Choroid plexus epithelial cell (primary cell): ENCODE data around the gene AK8.

Source experiments
- DNase-seq: peaks from one replicate; pipeline ENCODE4 v3.0.0-alpha.2; 2010; ENCODE audit warnings: low read depth
- H3K4me3 ChIP-seq: 2 replicates; pipeline ENCODE4 v1.5.1; 2011; ENCODE audit warnings: low read depth, mild to moderate bottlenecking, control low read depth, low read length, moderate library complexity
- CTCF ChIP-seq: conservative IDR thresholded peaks from 2 replicates; pipeline ENCODE4 v1.5.1; 2011; ENCODE audit warnings: low read depth, mild to moderate bottlenecking, control low read depth, inconsistent platforms, low read length, moderate library complexity

The AK8 gene

GRCh38 chr9:132739710-132740310 lies 138.3 kb downstream of the AK8 start:
- H3K4me3 ChIP-seq = no peak overlapping the region
- no peak for TF ChIP-seq CTCF
- no peak for DNase-seq

- no peak for TF ChIP-seq CTCF
- no peak for DNase-seq
- no peak overlapping the region for H3K4me3 ChIP-seq
These were observed 144.7 kb downstream of the AK8 start for GRCh38 chr9:132733260-132733815.

DNA sequence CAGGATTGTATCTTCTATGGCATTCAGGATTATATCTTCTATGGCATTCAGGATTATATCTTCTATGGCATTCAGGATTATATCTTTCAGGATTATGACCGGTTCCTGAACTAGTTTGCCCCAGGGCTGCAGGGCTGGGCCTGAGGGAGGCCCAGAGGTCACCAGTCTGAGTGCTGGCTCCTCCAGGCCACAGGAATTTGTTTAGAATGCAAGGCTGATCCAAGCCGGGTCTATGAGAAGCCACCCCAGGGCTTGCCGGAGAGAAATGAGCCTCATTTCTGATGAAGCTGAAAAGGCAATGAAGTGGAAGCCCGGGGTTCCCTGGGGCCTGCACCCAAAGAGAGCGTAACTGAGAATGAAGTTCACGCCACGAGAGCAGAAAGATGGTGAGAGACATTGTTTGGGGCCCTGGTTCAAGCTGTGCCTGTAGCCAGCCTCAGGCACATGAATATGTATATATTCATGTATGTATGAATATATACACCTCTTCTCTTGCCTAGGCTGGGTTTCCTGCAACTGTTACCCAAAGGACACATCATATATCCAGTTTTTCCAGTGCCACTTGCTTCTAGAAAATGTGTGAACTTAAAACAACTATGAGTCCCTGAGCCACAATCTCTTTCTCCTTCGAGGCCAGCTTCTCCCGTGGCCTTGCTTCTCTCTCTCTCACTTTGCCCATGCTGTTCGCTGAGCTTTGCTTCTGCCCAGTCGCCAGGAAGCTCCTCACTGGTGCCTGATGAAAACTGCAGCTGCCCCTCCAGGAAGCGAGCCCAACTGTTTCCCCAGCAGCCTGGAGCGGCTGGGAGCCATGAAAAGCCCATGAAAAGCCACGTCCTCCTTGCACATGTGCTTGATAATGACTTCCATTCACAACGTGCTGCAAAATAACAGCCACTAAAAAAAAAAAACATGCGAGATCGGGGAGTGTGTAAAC lies 145.5 kb downstream of the AK8 start:
- TF ChIP-seq CTCF = no peak
- no peak overlapping the region for H3K4me3 ChIP-seq
- DNase-seq = no peak

GRCh38 chr9:132731230-132731629 lies 146.9 kb downstream of the AK8 start:
- H3K4me3 ChIP-seq = no peak overlapping the region
- DNase-seq = no peak
- no peak for TF ChIP-seq CTCF

DNA sequence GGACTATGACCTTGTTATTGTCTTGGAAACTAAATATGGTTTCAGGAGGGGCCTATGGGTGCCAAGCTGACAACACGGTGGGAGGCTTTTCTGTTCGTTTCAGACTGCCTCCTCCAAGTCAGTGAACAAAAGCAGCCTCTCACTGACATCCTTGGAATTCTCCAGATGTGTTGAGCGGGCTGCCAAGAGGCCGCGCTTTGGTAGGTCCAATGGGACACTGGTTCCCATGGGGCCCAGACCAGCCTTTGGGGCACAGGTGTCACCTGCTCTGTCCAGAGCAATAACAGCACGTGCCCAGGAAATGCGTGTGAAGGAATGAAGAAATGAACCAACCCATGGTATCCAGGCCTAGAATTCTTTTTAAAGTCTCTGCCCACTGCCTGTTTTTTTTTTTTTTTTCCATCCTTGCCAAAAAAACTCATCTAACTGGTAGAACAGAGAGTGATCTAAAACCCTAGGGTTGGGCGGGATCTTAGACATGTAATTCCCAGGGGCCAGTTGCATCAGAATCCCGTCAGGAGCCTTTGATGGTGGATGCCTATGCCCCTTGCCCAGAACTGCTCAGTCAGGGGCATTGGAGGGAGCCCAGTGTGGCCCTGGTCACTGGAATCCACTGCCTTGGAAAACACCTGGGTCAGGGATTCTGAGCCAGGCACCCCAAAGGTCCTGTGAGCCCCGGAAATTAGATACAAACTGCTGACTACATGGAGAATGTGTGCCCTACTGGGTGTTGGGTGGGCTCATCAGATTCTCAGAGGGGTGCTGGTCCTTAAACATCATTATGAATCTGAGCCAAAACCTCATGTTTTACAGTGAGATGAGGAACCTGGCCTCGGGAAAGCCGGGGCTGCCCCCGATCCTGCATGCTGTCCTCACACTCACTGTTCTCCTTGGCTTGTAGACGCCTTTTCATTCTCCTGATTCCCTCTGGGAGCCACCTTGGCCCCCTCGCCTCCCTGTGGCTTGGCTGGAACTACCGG lies 147.7 kb downstream of the AK8 start:
- DNase-seq = no peak
- no peak overlapping the region for H3K4me3 ChIP-seq
- no peak for TF ChIP-seq CTCF

DNA sequence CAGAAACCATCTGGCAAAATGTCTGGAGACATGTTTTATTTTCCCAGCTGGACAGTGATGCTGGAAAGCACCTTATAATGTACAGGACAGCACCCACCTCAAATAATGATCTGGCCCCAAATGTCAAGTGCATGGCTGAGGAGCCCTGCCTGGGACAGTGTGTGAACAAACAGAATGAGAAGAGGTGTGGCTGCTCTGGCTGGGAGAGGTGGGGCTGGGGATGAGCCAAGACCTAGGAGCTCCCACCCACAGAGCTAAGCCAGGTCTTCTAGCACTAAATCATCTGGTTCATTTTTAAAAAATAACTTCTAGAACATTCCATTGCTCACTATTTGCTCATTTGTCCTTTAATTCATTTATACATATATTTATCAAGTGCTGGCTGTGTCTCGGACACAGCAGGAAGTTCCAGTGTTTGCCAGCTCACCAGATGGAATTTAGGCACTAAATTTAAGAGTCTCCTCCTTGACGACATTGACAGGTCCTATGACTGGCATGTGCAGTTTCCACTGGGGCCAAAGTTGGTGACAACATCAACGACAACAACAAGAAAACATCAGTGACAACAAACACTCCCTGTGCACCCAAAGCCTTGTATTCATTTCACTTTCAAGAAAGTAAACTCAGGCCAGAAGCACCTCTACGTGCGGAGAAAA lies 148.7 kb downstream of the AK8 start:
- no peak for DNase-seq
- TF ChIP-seq CTCF = no peak
- no peak overlapping the region for H3K4me3 ChIP-seq
